Right lobe of liver (tissue), 6 donors: Measurements from ENCODE around the gene EHD3. TPM values are rescaled to one million over a fixed set of nuclear protein-coding genes. Genes with fewer than 3 reads are reported as not detected.
A peak's percentile ranks its signal among the peaks of the same experiment; 100 is the strongest.

Experiments
- ATAC-seq, 4 donors: fragments of 200-7000 bp; cut with Tn5 transposase; one replicate each; pipeline ENCODE4 v1.9.1; 2020; ENCODE audit warnings: mild to moderate bottlenecking in 4 of 4, moderate library complexity in 4 of 4
- DNase-seq, 3 donors: peaks; one replicate each; pipeline ENCODE4 v3.0.0-alpha.2; 2020
- H3K27ac ChIP-seq, 3 donors: fragments of 200-600 bp; one replicate each; pipeline ENCODE4 v1.8.0; 2022
- H3K27me3 ChIP-seq, 2 donors: fragments of 200-600 bp; one replicate each; pipeline ENCODE4 v1.8.0; 2022
- H3K36me3 ChIP-seq, 4 donors: fragments of 200-600 bp; sonication (generic) in 1 of 4; one replicate each; pipeline versions ENCODE4 v1.5.1 to v1.8.0; 2017 to 2022; ENCODE audit warnings: control low read depth in 1 of 4
- H3K4me1 ChIP-seq, 4 donors: fragments of 200-600 bp; sonication (generic) in 1 of 4; one replicate each; pipeline versions ENCODE4 v1.5.1 to v1.8.0; 2017 to 2022; ENCODE audit warnings: control low read depth in 1 of 4
- H3K4me3 ChIP-seq, 3 donors: fragments of 200-600 bp; one replicate each; pipeline ENCODE4 v1.8.0; 2022
- H3K9me3 ChIP-seq, 4 donors: fragments of 200-600 bp; sonication (generic) in 1 of 4; one replicate each; pipeline versions ENCODE4 v1.5.1 to v1.8.0; 2017 to 2022; ENCODE audit warnings: control low read depth in 1 of 4
- CTCF ChIP-seq, 4 donors: fragments of 200-600 bp in 3 of 4; fragments of 450-650 bp in 1 of 4; IDR thresholded peaks; one replicate each; pipeline versions ENCODE4 v1.5.1 to v1.8.0; 2016 to 2022; ENCODE audit warnings: antibody characterized with exemption in 4 of 4, mild to moderate bottlenecking in 2 of 4
- POLR2A ChIP-seq: fragments of 450-650 bp; IDR thresholded peaks from one replicate; pipeline ENCODE4 v1.6.1; 2017; ENCODE audit warnings: antibody characterized with exemption, mild to moderate bottlenecking
- WGBS: methylation state at CpG from one replicate; pipeline ENCODE4 v1.1.6; 2018; ENCODE audit warnings: low coverage, low lambda C conversion rate; ENCODE audit not compliant: insufficient coverage; ENCODE audit errors: missing lambda C conversion rate; 5-methylcytosine and 5-hydroxymethylcytosine counted together
- intact Hi-C, 2 donors: fragments of 100-400 bp; cut with DNase I; formaldehyde crosslinking; loops; one replicate each; pipeline versions ENCODE4 v1.11.2 to v1.14.1; 2022
- total RNA-seq, 6 experiments: library from RNA; depleted of rRNA in 2 of 6; stranded (reverse); fragments of >200 nt in 2 of 6; fragmentation: NEBNext Ultra II Directional in 3 of 6; extraction: Animal tissue kit (Norgen Biotek cat#: 25700) in 3 of 6; gene quantifications; one replicate each; pipeline versions ENCODE4 v1.1.0 to v1.2.4, GENCODE V29; 2016 to 2023
- donor health status: DM: no; HTN: yes; CAD: no.
- donor health status: DM: no; HTN: no; CAD: no.
- donor health status: DM: no; HTN: no; CAD: no.
- donor health status: DM: no; HTN: yes; CAD: no.
- donor health status: DM: no; HTN: yes; CAD: no.

Gene EHD3
- total RNA-seq, 6 experiments from 2014 or later = 4.0 to 10.6 (median 7.6) TPM

- no peaks in the 10 kb centered on the region for H3K27me3 ChIP-seq
- H3K4me1 ChIP-seq = peaks cover 0 to 7% (median 0%) of the 10 kb centered on the region in 4 donors
- ATAC-seq (no peak), DNase-seq (no peak)
- no peak overlapping the region for H3K4me3 ChIP-seq
- no peaks in the 10 kb centered on the region for H3K9me3 ChIP-seq
- no peaks in the 10 kb centered on the region for H3K36me3 ChIP-seq
- WGBS = 66% methylated on average over 3 of the region's 3 CpGs
- TF ChIP-seq POLR2A = no peak
- TF ChIP-seq CTCF (IDR thresholded peaks at IDR 0.05) = no peak
- H3K27ac ChIP-seq = no peak overlapping the region
- intact Hi-C loops = no loop called here
Observed at GRCh38 chr2:31230751-31231150, 3.2 kb upstream of the EHD3 start.

- WGBS = 42% methylated on average over 15 of the region's 15 CpGs
- intact Hi-C loops = no loop called here
- peaks cover 0 to 7% (median 0%) of the 10 kb centered on the region in 4 donors for H3K4me1 ChIP-seq
- H3K27me3 ChIP-seq = no peaks in the 10 kb centered on the region
- DNase-seq = peak in 1 of 3 donors; percentile 19
- no peaks in the 10 kb centered on the region for H3K9me3 ChIP-seq
- no peaks in the 10 kb centered on the region for H3K36me3 ChIP-seq
- no peak for ATAC-seq
- TF ChIP-seq POLR2A (no peak), CTCF (IDR thresholded peaks at IDR 0.05) (no peak)
- H3K4me3 ChIP-seq = no peak overlapping the region
- H3K27ac ChIP-seq = no peak overlapping the region
Observed at GRCh38 chr2:31231571-31232302, 2.2 kb upstream of the EHD3 start.

- ATAC-seq = no peak
Observed at GRCh38 chr2:31232586-31232985, 1.4 kb upstream of the EHD3 start.

GRCh38 chr2:31233231-31233630 is 721 bp upstream of the EHD3 start:
- Histone ChIP-seq H3K27ac (no peak overlapping the region), H3K36me3 (no peaks in the 10 kb centered on the region), H3K27me3 (no peaks in the 10 kb centered on the region), H3K9me3 (no peaks in the 10 kb centered on the region), H3K4me1 (peaks cover 0 to 7% (median 0%) of the 10 kb centered on the region in 4 donors), H3K4me3 (peak overlapping the region in 1 of 3 donors; percentile 64)
- no peak for ATAC-seq
- WGBS = 75% methylated on average over 1 of the region's 1 CpG
- DNase-seq = no peak
- intact Hi-C loops = no loop called here
- TF ChIP-seq CTCF (IDR thresholded peaks at IDR 0.05) (no peak), POLR2A (no peak)

More at GRCh38 chr2:31232586-31232985, 1.4 kb upstream of the EHD3 start:
- peaks cover 0 to 7% (median 0%) of the 10 kb centered on the region in 4 donors for H3K4me1 ChIP-seq
- no peaks in the 10 kb centered on the region for H3K9me3 ChIP-seq
- no peak overlapping the region for H3K27ac ChIP-seq
- intact Hi-C loops = no loop called here
- no peaks in the 10 kb centered on the region for H3K27me3 ChIP-seq
- no peaks in the 10 kb centered on the region for H3K36me3 ChIP-seq
- no peak for TF ChIP-seq POLR2A
- no peak for TF ChIP-seq CTCF (IDR thresholded peaks at IDR 0.05)
- DNase-seq = no peak
- 63% methylated on average over 4 of the region's 4 CpGs for WGBS
- no peak overlapping the region for H3K4me3 ChIP-seq
